ENCODE measurements around the gene CWC15.

GRCh38 chr11:94934846-94935245, 38.5 kb downstream of the CWC15 start:
- TF ChIP-seq, protein P1, sequence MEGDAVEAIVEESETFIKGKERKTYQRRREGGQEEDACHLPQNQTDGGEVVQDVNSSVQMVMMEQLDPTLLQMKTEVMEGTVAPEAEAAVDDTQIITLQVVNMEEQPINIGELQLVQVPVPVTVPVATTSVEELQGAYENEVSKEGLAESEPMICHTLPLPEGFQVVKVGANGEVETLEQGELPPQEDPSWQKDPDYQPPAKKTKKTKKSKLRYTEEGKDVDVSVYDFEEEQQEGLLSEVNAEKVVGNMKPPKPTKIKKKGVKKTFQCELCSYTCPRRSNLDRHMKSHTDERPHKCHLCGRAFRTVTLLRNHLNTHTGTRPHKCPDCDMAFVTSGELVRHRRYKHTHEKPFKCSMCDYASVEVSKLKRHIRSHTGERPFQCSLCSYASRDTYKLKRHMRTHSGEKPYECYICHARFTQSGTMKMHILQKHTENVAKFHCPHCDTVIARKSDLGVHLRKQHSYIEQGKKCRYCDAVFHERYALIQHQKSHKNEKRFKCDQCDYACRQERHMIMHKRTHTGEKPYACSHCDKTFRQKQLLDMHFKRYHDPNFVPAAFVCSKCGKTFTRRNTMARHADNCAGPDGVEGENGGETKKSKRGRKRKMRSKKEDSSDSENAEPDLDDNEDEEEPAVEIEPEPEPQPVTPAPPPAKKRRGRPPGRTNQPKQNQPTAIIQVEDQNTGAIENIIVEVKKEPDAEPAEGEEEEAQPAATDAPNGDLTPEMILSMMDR (IDR thresholded peaks at IDR 0.05) = no peak
- TF ChIP-seq, protein P2, sequence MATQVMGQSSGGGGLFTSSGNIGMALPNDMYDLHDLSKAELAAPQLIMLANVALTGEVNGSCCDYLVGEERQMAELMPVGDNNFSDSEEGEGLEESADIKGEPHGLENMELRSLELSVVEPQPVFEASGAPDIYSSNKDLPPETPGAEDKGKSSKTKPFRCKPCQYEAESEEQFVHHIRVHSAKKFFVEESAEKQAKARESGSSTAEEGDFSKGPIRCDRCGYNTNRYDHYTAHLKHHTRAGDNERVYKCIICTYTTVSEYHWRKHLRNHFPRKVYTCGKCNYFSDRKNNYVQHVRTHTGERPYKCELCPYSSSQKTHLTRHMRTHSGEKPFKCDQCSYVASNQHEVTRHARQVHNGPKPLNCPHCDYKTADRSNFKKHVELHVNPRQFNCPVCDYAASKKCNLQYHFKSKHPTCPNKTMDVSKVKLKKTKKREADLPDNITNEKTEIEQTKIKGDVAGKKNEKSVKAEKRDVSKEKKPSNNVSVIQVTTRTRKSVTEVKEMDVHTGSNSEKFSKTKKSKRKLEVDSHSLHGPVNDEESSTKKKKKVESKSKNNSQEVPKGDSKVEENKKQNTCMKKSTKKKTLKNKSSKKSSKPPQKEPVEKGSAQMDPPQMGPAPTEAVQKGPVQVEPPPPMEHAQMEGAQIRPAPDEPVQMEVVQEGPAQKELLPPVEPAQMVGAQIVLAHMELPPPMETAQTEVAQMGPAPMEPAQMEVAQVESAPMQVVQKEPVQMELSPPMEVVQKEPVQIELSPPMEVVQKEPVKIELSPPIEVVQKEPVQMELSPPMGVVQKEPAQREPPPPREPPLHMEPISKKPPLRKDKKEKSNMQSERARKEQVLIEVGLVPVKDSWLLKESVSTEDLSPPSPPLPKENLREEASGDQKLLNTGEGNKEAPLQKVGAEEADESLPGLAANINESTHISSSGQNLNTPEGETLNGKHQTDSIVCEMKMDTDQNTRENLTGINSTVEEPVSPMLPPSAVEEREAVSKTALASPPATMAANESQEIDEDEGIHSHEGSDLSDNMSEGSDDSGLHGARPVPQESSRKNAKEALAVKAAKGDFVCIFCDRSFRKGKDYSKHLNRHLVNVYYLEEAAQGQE (IDR thresholded peaks at IDR 0.05; ENCODE audit: insufficient read depth in 1 of 2, low read depth in 2 of 2, low read length in 1 of 2) = no peak

All from Panc1 (cell line).